Pancreas (tissue), 10 donors: ENCODE data around the gene RNF130. TPM values are rescaled to one million over a fixed set of nuclear protein-coding genes. Genes with fewer than 3 reads are reported as not detected.

Experiments used
- ATAC-seq, 4 donors: fragments of 200-7000 bp; cut with Tn5 transposase; one replicate each; pipeline versions ENCODE4 v1.8.0 to v1.9.1; 2020; ENCODE audit warnings: mild to moderate bottlenecking in 4 of 4, moderate library complexity in 4 of 4
- DNase-seq, 6 donors: peaks; one replicate each; pipeline ENCODE4 v3.0.0-alpha.2; 2020
- FAIRE-seq: peaks from 2 replicates; lab custom pipeline; 2012; peaks lifted over from hg19 to GRCh38; lab: Jason Lieb, UNC
- H3K27ac ChIP-seq, 4 donors: fragments of 200-600 bp; sonication (generic); 1 replicate in 3 of 4; 2 replicates in 1 of 4; pipeline versions ENCODE4 v1.5.0 to v1.8.0; 2020
- H3K27me3 ChIP-seq, 4 donors: fragments of 200-600 bp; one replicate each; pipeline ENCODE4 v1.8.0; 2021
- H3K36me3 ChIP-seq, 3 donors: fragments of 200-600 bp; sonication (generic) in 1 of 3; one replicate each; pipeline versions ENCODE4 v1.5.0 to v1.8.0; 2020 to 2021
- H3K4me1 ChIP-seq, 3 donors: fragments of 200-600 bp; one replicate each; pipeline ENCODE4 v1.8.0; 2021
- H3K4me3 ChIP-seq, 4 donors: fragments of 200-600 bp; sonication (generic) in 2 of 4; one replicate each; pipeline versions ENCODE4 v1.5.0 to v1.8.0; 2020 to 2021
- H3K9me3 ChIP-seq, 4 donors: fragments of 200-600 bp; one replicate each; pipeline ENCODE4 v1.8.0; 2021
- WGBS, 2 donors: extraction: QIAGEN DNeasy Blood & Tissue Kit; methylation state at CpG; one replicate each; pipeline ENCODE4 v1.1.7; 2013; 5-methylcytosine and 5-hydroxymethylcytosine counted together
- intact Hi-C, 3 donors: fragments of 100-400 bp; cut with DNase I; formaldehyde crosslinking; loops; one replicate each; pipeline versions ENCODE4 v1.11.1 to v1.14.2; 2022
- polyA plus RNA-seq, 2 donors: library from polyadenylated mRNA; stranded (reverse); fragments of 200-250 nt; gene quantifications; one replicate each; pipeline ENCODE4 v1.2.3, GENCODE V29; 2013
- total RNA-seq, 6 donors: library from RNA; stranded (reverse); fragmentation: NEBNext Ultra II Directional in 4 of 6; extraction: Animal tissue kit (Norgen Biotek cat#: 25700) in 4 of 6; gene quantifications; one replicate each; pipeline versions ENCODE4 v1.2.1 to v1.2.4, GENCODE V29; 2021 to 2023
- TF ChIP-seq, protein P1 (sequence below), 4 donors: fragments of 200-600 bp; sonication (generic) in 3 of 4; IDR thresholded peaks; one replicate each; pipeline versions ENCODE4 v1.5.0 to v1.8.0; 2021; ENCODE audit warnings: antibody characterized with exemption in 4 of 4
- donor health status: healthy with polysubstance abuse.
- donor health status: DM: no; HTN: no; CAD: no; lungs with moderate emphysema.
- donor health status: DM: no; HTN: no; CAD: no.
- donor health status: control.
- donor health status: control.
- donor health status: Bipolar disorder and iron deficiency.
- donor health status: DM: yes; HTN: yes; CAD: no.
- donor health status: DM: no; HTN: no; CAD: no.
- donor health status: DM: no; HTN: no; CAD: no.
- donor health status: DM: yes; HTN: yes; CAD: no.

RNF130 gene
- total and polyA plus RNA-seq, 8 donors: 21.4 to 57.8 (median 37.8) TPM

DNA sequence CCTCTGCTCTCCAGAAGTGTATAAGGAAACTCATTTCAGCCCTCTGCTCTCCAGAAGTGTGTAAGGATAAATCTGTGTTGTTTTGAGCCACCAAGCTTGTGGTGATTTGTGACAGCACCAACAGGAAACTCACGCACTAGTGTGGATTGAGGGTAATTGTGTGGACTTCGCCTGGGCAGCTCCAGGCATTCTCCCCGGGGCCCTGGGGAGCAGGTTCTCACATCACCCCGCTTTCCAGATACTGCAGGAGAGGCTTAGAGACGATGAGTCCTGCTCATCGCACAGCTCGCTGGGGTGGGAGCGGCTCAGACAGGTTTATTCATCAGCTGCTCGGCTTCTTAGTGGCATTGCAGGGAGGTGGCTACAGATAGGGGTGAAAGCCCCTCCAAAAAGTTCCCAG lies 38.4 kb upstream of the RNF130 start:
- Histone ChIP-seq H3K9me3 (no peaks in the 10 kb centered on the region), H3K27me3 (no peaks in the 10 kb centered on the region), H3K4me3 (no peak overlapping the region), H3K27ac (no peak overlapping the region), H3K36me3 (no peaks in the 10 kb centered on the region), H3K4me1 (no peaks in the 10 kb centered on the region)
- FAIRE-seq (no peak), ATAC-seq (no peak), DNase-seq (no peak)
- intact Hi-C loops: no loop called here
- 77 to 83% methylated on average over 9 of the region's 9 CpGs for WGBS, 2 donors
- TF ChIP-seq, protein P1, sequence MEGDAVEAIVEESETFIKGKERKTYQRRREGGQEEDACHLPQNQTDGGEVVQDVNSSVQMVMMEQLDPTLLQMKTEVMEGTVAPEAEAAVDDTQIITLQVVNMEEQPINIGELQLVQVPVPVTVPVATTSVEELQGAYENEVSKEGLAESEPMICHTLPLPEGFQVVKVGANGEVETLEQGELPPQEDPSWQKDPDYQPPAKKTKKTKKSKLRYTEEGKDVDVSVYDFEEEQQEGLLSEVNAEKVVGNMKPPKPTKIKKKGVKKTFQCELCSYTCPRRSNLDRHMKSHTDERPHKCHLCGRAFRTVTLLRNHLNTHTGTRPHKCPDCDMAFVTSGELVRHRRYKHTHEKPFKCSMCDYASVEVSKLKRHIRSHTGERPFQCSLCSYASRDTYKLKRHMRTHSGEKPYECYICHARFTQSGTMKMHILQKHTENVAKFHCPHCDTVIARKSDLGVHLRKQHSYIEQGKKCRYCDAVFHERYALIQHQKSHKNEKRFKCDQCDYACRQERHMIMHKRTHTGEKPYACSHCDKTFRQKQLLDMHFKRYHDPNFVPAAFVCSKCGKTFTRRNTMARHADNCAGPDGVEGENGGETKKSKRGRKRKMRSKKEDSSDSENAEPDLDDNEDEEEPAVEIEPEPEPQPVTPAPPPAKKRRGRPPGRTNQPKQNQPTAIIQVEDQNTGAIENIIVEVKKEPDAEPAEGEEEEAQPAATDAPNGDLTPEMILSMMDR (IDR thresholded peaks at IDR 0.05): no peak

DNA sequence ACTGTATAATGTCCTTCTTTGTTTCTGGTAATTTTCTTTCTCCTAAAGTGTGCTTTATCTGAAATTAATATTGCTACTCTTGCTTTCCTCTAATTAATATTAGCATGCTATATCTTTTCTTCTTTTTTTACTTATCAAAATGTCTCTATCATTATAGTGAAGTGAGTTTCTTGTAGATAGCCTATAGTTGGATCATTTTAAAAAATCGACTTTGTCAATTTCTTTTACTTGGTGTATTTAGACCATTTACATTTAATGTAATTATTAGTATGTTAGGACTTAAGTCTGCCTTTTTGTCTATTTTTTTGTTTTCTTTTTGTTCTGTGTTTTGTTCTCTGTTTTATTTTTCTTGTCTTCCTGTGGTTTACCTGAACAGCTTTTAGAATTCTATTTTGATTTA lies 35.4 kb upstream of the RNF130 start:
- Histone ChIP-seq H3K36me3 (no peaks in the 10 kb centered on the region), H3K27ac (no peak overlapping the region), H3K4me3 (no peak overlapping the region), H3K27me3 (no peaks in the 10 kb centered on the region), H3K4me1 (no peaks in the 10 kb centered on the region), H3K9me3 (no peaks in the 10 kb centered on the region)
- intact Hi-C loops: no loop called here
- TF ChIP-seq, protein P1 (IDR thresholded peaks at IDR 0.05): no peak
- WGBS, 2 donors: 93 to 96% methylated on average over 1 of the region's 1 CpG
- ATAC-seq (no peak), DNase-seq (no peak), FAIRE-seq (no peak)

DNA sequence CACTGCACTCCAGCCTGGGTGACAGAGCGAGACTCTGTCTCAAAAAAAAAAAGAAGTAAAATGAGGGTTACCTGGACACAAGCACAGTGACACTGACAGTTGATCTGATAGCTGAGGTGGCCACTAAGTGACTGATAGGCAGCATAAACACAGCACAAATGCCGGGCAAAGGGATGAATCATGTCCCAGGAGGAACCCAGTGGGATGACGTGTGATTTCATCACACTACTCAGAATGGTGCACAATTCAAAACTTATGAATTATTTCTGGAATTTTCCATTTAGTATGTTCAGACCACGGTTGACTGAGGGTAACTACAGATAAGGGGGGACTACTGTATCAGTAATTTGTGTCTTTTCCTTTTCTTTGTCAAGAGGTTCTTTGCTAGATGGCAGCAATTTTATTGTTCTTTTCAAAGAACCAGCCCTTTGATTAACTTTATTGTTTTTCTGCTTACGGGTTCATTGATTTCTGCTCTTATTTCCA lies 34.3 kb upstream of the RNF130 start:
- TF ChIP-seq, protein P1 (IDR thresholded peaks at IDR 0.05): no peak
- 74 to 84% methylated on average over 5 of the region's 5 CpGs for WGBS, 2 donors

DNA sequence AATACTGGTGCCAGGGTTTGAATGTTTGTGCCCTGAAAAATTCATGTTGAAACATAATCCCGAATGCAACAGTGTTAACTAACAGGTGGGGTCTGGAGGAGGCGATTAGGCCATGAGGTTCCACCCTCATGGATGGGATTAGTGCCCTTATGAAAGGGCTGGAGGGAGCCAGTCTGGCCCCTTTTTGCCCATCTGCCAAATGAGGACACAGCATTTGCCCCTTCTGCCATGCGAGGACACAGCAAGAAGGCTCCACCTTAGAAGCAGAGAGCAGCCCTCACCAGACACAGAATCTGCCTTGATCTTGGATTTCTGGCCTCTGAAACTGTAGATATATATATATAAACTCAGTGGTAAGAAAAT lies 32.6 kb upstream of the RNF130 start:
- Histone ChIP-seq H3K36me3 (no peaks in the 10 kb centered on the region), H3K4me1 (no peaks in the 10 kb centered on the region), H3K27ac (no peak overlapping the region), H3K27me3 (no peaks in the 10 kb centered on the region), H3K4me3 (no peak overlapping the region), H3K9me3 (no peaks in the 10 kb centered on the region)
- no peak for DNase-seq
- TF ChIP-seq, protein P1 (IDR thresholded peaks at IDR 0.05): no peak
- no peak for ATAC-seq
- intact Hi-C loops: no loop called here
- 89 to 90% methylated on average over 3 of the region's 3 CpGs for WGBS, 2 donors
- no peak for FAIRE-seq

More for the DNA sequence above, 34.3 kb upstream of the RNF130 start:
- Histone ChIP-seq H3K27ac (no peak overlapping the region), H3K9me3 (no peaks in the 10 kb centered on the region), H3K27me3 (no peaks in the 10 kb centered on the region), H3K36me3 (no peaks in the 10 kb centered on the region), H3K4me1 (no peaks in the 10 kb centered on the region), H3K4me3 (no peak overlapping the region)
- ATAC-seq (no peak), FAIRE-seq (no peak), DNase-seq (no peak)
- intact Hi-C loops: no loop called here

DNA sequence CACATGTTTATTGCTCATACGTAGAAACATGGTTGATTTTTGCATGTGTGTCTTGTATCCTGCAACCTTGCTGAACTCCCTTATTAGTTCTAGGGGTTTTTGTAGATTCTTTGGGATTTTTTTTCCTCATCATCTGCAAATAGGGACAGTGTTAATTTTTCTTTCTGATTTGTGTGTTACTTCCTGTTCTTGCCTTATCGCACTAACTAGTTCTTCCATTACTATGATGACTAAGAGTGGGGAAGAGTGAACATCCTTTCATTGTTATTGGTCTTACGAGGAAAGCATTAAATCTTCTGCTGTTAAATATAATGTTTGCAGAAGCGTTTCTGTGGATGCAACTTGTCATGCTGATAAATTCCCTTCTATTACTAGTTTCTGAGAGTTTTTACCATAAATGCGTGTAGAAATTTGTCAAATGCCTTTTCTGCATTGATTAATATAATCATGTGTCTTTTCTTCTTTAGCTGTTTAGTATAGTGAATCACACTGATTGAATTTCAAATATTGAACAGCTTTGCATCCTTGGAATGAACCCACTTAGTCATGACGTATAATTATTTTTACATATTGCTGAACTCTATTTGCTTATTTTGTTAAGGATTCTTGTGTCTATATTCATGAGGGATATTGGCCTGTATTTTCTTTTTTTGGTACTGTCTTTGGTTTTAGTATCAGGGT lies 32.1 kb upstream of the RNF130 start:
- 77 to 81% methylated on average over 6 of the region's 6 CpGs for WGBS, 2 donors

More for the DNA sequence above, 32.1 kb upstream of the RNF130 start:
- Histone ChIP-seq H3K4me3 (no peak overlapping the region), H3K27me3 (no peaks in the 10 kb centered on the region), H3K4me1 (no peaks in the 10 kb centered on the region), H3K36me3 (no peaks in the 10 kb centered on the region), H3K27ac (no peak overlapping the region), H3K9me3 (no peaks in the 10 kb centered on the region)
- DNase-seq (no peak), ATAC-seq (no peak), FAIRE-seq (no peak)
- intact Hi-C loops: no loop called here
- TF ChIP-seq, protein P1 (IDR thresholded peaks at IDR 0.05): no peak
